Lower leg skin (tissue), 3 donors: ENCODE measurements around the gene ZNF20.

Experiments used
- CTCF ChIP-seq, 3 donors: fragments of 450-650 bp; IDR thresholded peaks; one replicate each; pipeline ENCODE4 v1.5.1; 2016; ENCODE audit warnings: antibody characterized with exemption in 3 of 3, mild to moderate bottlenecking in 3 of 3, moderate library complexity in 2 of 3
- POLR2A ChIP-seq, 2 donors: fragments of 450-650 bp; IDR thresholded peaks; one replicate each; pipeline ENCODE4 v1.6.1; 2016 to 2017; ENCODE audit warnings: antibody characterized with exemption in 2 of 2, mild to moderate bottlenecking in 1 of 2, moderate library complexity in 1 of 2

DNA sequence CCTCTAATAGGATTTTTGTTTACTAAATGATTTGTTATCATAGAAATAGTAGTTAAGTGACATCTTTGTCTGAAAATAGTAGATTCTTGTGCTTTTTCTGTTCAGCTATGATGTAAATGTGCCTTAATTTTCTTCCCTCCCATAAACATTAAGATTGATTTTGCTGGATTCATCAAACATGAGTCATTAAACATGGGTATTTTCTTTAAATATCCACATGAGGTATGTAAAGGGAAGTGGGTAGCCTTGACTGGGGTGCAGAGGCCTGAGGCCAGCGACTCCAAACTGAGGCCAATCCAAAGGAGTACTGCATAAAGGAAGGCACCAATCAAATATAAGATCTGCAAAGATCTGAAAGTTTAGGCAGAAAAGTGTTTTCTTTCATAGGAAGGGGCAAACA lies 26.5 kb upstream of the ZNF20 start:
- TF ChIP-seq CTCF (IDR thresholded peaks at IDR 0.05): no peak
- no peak for TF ChIP-seq POLR2A (IDR thresholded peaks at IDR 0.05)
